Transverse colon (tissue), 4 donors: ENCODE measurements around the gene KAZALD1.

Source experiments
- EP300 ChIP-seq: sonication (generic); formaldehyde crosslinking; IDR thresholded peaks from one replicate; pipeline ENCODE4 v1.6.1; 2017; ENCODE audit warnings: antibody characterized with exemption, low read depth
- POLR2A ChIP-seq: fragments of 450-650 bp; IDR thresholded peaks from one replicate; pipeline ENCODE4 v1.6.1; 2016; ENCODE audit warnings: antibody characterized with exemption, mild to moderate bottlenecking, moderate library complexity
- POLR2AphosphoS5 ChIP-seq, 3 donors: sonication (generic); formaldehyde crosslinking; IDR thresholded peaks; one replicate each; pipeline ENCODE4 v1.6.1; 2016; ENCODE audit warnings: antibody characterized with exemption in 3 of 3
- TF ChIP-seq, protein P1 (sequence below), 5 experiments: fragments of 200-600 bp in 3 of 5; fragments of 450-650 bp in 2 of 5; sonication (generic) in 3 of 5; IDR thresholded peaks; 1 replicate in 2 of 5; 2 replicates in 3 of 5; pipeline ENCODE4 v1.5.1; 2016 to 2017; ENCODE audit warnings: antibody characterized with exemption in 5 of 5, inconsistent platforms in 3 of 5, mild to moderate bottlenecking in 2 of 5, moderate library complexity in 1 of 5

DNA sequence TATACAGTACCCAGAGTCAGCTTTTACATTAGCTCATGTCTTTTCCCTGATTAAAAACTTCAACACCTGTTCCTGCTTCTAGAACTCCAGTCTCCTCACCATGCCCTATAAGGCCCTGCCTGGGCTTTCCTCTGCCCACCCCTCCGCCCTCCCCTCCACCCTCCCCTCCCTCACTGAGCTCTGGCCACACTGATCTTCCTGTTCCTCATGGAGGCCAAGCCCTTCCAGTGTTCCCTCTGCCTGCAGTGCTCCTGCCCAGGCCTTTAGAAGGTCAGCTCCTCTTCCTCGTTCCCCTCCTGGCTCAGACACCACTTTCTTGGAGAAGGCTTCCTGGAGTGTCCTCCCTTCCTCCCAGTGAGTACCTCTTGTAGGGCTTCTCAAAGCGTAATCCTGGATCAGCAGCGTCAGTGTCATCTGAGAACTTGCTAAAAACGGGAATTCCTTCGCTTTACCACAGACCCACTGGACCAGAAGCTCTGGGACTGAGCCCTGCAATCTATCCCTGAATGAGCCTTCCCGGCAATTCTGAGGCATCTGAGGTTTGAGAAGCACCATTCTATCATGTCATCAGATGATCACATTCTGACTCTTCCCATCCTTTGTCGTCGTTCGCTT is 34.6 kb upstream of the KAZALD1 start:
- TF ChIP-seq, protein P1, sequence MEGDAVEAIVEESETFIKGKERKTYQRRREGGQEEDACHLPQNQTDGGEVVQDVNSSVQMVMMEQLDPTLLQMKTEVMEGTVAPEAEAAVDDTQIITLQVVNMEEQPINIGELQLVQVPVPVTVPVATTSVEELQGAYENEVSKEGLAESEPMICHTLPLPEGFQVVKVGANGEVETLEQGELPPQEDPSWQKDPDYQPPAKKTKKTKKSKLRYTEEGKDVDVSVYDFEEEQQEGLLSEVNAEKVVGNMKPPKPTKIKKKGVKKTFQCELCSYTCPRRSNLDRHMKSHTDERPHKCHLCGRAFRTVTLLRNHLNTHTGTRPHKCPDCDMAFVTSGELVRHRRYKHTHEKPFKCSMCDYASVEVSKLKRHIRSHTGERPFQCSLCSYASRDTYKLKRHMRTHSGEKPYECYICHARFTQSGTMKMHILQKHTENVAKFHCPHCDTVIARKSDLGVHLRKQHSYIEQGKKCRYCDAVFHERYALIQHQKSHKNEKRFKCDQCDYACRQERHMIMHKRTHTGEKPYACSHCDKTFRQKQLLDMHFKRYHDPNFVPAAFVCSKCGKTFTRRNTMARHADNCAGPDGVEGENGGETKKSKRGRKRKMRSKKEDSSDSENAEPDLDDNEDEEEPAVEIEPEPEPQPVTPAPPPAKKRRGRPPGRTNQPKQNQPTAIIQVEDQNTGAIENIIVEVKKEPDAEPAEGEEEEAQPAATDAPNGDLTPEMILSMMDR (IDR thresholded peaks at IDR 0.05), result no peak
- TF ChIP-seq POLR2A (no peak), POLR2AphosphoS5 (IDR thresholded peaks at IDR 0.05) (no peak), EP300 (no peak)
